ENCODE data around the gene TYRO3.
"Not testable (repeated sequence)": the region's sequence is repeated elsewhere in the genome, so short reads cannot be mapped to it uniquely, and the experiment has no call there.

Gene TYRO3

DNA sequence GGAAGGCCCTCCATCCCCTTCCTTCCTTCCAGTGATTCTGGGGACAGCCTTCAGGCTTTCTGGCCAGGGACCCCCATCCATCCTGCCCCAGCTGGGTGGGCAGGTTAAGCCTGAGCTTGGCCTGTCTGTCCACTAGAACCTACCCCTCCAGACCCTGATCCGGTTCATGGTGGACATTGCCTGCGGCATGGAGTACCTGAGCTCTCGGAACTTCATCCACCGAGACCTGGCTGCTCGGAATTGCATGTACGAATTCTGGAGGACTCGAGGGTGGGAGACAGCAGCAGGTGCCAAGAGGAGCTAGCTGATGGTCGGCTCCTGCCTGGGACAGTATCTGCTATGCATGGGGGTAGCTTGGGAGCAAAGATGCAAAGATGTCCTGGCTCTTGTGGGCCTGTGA lies 13.9 kb downstream of the TYRO3 start:
- no peak overlapping the region for H3K4me3 ChIP-seq (ENCODE audit: low read depth, low read length)

DNA sequence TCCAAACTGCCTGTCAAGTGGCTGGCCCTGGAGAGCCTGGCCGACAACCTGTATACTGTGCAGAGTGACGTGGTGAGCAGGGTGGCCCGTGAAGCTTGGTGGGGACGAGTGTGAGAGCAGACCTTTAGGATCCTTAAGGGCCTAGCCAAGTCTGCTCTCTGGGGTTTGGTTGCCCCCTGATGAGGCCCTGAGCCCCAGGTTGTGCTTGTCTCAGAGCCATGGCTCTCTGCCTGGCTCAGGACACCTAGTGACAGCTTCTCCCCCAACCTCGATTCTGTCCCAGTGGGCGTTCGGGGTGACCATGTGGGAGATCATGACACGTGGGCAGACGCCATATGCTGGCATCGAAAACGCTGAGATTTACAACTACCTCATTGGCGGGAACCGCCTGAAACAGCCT lies 14.4 kb downstream of the TYRO3 start:
- H3K4me3 ChIP-seq (ENCODE audit: low read depth, low read length): no peak overlapping the region

DNA sequence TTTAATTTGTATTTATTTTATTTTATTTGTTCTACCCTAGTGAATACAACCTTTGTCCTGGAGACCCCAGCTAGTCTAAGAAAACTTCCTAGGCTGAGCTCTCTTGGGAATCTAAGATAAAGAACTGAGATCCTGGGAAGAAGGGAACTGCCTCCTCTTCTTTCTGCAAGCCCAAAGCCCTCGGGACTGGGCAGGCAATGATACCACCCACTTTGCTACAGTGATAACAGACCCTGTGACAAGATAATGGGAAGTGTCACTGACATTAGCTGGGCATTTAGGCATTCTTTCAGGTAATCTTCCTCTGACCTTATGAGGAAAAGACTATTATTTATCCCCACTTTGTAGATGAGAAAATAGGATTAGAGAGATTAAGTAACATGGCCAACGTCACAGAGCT lies 15.1 kb downstream of the TYRO3 start:
- H3K4me3 ChIP-seq (ENCODE audit: low read depth, low read length): no peak overlapping the region

DNA sequence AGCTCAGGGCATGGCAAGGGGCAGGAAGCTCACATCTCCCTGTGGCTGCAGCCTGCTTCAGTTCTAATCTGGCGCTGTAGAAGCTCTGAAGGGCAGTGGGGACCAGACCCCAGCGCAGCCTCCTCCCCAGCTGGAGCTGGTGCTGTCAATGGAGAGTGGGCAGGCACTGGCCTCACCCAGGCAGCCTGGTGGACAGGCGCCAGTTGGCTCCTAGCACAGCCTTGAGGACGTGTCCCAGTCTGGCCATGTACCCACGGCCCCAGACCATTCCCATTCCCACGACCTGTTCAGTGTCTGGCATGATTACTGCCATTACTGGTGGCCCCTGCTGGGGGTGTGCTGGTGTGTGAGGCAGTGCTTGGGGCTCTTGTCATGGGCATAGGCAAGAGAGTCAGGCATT lies 16.3 kb downstream of the TYRO3 start:
- no peak overlapping the region for H3K4me3 ChIP-seq (ENCODE audit: low read depth, low read length)

DNA sequence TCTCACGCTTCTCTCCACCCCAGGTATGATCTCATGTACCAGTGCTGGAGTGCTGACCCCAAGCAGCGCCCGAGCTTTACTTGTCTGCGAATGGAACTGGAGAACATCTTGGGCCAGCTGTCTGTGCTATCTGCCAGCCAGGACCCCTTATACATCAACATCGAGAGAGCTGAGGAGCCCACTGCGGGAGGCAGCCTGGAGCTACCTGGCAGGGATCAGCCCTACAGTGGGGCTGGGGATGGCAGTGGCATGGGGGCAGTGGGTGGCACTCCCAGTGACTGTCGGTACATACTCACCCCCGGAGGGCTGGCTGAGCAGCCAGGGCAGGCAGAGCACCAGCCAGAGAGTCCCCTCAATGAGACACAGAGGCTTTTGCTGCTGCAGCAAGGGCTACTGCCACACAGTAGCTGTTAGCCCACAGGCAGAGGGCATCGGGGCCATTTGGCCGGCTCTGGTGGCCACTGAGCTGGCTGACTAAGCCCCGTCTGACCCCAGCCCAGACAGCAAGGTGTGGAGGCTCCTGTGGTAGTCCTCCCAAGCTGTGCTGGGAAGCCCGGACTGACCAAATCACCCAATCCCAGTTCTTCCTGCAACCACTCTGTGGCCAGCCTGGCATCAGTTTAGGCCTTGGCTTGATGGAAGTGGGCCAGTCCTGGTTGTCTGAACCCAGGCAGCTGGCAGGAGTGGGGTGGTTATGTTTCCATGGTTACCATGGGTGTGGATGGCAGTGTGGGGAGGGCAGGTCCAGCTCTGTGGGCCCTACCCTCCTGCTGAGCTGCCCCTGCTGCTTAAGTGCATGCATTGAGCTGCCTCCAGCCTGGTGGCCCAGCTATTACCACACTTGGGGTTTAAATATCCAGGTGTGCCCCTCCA lies 19.1 kb downstream of the TYRO3 start:
- H3K4me3 ChIP-seq (ENCODE audit: low read depth, low read length): no peak overlapping the region

DNA sequence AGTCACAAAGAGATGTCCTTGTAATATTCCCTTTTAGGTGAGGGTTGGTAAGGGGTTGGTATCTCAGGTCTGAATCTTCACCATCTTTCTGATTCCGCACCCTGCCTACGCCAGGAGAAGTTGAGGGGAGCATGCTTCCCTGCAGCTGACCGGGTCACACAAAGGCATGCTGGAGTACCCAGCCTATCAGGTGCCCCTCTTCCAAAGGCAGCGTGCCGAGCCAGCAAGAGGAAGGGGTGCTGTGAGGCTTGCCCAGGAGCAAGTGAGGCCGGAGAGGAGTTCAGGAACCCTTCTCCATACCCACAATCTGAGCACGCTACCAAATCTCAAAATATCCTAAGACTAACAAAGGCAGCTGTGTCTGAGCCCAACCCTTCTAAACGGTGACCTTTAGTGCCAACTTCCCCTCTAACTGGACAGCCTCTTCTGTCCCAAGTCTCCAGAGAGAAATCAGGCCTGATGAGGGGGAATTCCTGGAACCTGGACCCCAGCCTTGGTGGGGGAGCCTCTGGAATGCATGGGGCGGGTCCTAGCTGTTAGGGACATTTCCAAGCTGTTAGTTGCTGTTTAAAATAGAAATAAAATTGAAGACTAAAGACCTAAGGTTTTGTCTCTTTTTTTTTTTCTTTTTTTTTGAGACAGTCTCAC lies 19.8 kb downstream of the TYRO3 start:
- no peak overlapping the region for H3K4me3 ChIP-seq (ENCODE audit: low read depth, low read length)

DNA sequence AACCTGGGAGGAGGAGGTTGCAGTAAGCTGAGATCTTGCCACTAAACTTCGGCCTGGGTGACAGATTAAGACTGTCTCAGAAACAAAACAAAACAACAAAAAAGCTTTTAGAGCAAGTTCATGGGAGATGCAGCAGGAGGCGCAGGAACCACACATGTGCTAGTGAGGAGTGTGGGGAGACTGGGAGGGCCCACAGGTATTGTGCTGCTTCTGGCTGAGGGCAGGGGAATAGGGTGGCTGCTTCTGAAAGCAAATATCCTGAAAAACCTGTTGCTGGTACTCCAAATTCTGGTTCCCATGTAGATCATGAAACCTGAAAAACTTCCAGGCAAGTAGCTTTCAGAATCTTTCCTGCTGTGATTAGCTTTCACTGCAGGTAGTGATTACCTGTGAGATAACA lies 22.1 kb downstream of the TYRO3 start:
- no peak overlapping the region for H3K4me3 ChIP-seq (ENCODE audit: low read depth, low read length)

DNA sequence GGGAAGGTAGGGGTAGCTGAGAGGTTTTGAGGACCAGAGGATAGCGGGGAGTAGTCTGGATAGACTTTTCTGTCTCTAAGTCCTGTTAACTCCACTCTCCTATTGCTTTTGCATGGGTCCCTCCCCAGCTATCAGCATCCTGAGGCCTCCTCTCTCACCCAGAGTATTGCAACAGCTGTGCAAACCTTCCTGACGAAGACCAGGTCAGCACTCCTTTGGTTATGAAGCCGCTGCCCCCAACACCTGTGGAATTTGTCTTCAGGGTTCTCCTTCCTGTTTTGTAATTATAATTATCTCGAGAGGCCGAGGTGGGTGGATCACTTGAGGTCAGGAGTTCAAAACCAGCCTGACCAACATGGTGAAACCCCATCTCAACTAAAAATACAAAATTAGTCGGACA lies 24.8 kb downstream of the TYRO3 start:
- H3K4me3 ChIP-seq (ENCODE audit: low read depth, low read length): no peak overlapping the region

DNA sequence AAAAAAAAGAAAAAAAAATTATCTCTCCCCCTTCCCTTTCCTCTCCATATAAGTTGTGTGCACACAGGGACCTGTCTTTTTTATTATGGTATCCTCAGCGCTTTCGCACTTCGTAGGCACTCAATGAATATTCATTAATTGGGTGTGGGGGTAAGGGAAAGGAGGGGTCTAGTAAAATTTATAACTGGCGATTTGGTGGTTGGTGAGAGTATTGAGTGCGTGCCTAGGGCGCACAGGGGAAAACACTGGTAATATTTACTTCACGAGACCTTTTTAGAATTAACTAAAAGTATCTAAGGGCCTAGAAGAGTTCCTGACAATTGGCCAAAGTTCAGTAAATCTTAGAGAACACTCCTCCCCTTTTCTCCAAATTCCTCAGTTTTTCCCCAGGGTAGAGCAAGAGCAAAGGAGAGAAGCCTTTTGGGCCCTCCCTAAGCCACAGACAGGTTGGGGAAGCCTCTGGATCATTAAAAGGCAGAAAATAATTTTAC lies 25.7 kb downstream of the TYRO3 start:
- H3K4me3 ChIP-seq (ENCODE audit: low read depth, low read length): no peak overlapping the region

DNA sequence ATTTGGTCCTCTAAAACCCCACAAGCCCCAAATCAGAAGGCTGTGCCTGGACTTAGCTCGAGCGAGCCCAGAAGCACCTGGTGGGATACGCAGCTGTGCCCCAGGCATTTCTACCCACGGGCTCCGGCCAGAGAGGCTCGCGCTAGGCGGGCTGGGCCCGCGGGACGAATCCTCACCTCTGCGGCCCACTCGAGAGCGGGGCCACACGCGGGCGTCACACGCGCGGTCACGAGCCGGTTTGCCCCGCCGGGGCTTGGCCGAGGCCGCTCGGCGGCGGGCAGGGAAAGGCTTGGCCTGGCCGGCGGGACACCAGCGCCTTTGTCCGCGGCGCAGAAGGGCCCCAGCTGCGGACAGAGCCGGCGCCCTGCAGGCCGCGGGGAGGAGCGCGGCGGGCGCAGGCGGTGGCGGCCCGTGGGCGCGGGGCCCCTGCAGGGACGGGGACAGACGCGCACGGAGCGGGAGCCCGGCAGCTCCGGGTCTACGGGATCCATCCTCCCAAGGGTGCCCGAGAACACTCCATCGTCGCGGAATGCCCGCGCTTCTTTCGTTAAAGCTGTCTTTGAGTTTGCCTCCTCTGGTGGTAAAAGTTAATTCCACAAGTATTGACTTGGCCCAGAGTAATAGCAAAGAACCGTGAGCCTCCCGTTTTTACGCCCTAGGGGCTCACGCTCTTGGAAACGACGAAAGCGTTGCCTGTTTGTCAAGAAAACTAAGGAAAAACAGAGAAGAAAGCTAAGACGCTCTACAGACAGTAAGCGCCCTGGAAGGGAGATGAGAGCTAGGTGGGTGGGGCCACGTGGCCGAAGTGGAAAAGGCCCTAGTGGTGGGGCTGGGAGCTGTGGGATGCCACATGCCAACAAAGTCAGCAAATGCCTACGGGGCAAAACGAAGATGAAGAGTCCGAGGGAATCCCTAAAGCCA lies 26.4 kb downstream of the TYRO3 start:
- peak overlapping the region; percentile 24 for H3K4me3 ChIP-seq (ENCODE audit: low read depth, low read length)

DNA sequence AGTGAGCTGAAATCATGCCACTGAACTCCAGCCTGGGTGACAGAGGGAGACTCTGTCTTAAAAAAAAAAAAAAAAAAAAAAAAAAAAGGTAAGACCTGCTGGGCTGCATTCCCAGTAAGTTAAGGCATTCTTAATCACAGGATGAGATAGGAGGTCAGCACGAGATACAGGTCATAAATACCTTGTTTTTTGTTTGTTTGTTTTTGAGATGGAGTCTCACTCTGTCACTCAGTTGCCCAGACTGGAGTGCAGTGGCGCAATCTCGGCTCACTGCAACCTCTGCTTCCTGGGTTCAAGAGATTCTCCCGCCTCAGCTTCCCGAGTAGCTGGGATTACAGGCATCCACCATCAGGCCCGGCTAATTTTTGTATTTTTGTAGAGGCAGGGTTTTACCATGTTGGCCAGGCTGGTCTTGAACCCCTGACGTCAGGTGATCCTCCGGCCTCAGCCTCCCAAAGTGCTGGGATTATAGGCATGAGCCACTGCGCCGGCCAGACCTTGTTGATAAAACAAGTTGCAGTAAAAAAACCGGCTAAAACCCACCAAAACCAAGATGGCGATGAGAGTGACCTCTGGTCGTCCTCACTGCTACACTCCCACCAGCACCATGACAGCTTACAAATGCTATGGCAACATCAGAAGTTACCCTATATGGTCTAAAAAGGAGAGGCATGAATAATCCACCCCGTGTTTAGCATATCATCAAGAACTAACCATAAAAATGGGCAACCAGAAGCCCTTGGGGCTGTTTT lies 27.7 kb downstream of the TYRO3 start:
- H3K4me3 ChIP-seq (ENCODE audit: low read depth, low read length): not testable (repeated sequence)

DNA sequence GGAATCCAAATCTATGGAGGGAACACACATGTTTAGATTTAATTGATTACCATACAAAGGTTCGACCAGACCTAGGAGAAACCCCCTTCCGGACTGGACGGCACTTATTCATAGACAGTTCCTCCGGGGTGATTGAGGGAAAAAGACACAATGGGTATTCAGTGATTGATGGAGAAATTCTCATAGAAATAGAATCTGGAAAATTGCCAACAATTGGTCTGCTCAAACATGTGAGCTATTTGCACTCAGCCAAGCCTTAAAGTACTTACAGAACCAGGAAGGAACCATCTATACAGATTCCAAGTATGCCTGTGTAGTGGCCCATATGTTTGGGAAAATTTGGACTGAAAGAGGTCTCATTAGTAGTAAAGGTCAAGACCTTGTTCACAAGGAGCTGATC lies 30.0 kb downstream of the TYRO3 start:
- H3K4me3 ChIP-seq (ENCODE audit: low read depth, low read length): not testable (repeated sequence)

DNA sequence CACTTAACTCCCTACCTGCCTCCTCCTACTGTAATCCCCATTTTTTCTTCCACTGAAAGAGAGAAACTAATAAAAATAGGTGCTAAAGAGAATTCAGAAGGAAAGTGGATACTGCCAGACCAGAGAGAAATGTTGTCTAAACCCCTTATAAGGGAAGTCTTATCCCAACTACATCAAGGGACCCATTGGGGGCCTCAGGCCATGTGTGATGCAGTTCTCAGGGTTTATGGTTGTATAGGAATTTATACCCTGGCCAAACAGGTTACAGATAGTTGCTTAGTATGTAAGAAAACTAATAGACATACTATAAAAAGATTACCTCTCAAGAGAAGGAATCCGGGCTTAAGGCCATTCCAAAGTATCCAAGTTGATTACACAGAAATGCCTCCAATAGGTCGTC lies 30.6 kb downstream of the TYRO3 start:
- H3K4me3 ChIP-seq (ENCODE audit: low read depth, low read length): not testable (repeated sequence)

DNA sequence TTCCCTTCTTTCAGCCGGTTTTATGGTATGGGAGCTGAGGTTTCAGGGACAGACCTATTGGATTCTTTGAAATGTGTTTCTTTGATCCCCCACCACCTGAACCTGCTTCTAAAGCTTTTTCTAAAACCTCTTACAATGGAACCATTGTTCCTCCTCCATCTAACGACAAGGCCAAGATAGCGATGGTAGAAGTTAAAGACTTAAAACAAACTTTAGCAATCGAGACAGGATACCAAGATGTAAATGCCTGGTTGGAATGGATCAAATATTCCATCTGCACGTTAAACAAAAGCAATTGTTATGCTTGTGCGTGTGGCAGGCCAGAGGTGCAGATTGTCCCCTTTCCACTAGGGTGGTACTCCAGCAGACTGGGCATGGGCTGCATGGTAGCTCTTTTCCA lies 32.2 kb downstream of the TYRO3 start:
- not testable (repeated sequence) for H3K4me3 ChIP-seq (ENCODE audit: low read depth, low read length)

DNA sequence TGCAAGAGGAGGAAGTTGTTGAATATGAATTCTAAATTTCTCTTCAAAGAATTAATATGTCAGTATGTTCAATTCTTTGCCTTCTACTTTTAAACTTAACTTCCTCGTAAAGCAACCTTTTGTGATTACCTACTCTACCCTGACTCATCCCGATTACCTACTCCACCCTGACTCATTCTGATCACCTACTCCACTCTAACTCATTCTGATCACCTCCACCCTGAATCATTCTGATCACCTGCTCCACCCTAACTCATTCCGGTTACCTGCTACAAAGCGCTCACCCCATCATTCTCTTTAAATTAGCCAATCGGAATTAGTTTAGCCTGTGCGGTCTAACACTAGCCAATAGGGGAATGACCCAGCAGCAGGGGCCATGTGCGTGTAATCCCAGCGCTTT lies 33.7 kb downstream of the TYRO3 start:
- not testable (repeated sequence) for H3K4me3 ChIP-seq (ENCODE audit: low read depth, low read length)

DNA sequence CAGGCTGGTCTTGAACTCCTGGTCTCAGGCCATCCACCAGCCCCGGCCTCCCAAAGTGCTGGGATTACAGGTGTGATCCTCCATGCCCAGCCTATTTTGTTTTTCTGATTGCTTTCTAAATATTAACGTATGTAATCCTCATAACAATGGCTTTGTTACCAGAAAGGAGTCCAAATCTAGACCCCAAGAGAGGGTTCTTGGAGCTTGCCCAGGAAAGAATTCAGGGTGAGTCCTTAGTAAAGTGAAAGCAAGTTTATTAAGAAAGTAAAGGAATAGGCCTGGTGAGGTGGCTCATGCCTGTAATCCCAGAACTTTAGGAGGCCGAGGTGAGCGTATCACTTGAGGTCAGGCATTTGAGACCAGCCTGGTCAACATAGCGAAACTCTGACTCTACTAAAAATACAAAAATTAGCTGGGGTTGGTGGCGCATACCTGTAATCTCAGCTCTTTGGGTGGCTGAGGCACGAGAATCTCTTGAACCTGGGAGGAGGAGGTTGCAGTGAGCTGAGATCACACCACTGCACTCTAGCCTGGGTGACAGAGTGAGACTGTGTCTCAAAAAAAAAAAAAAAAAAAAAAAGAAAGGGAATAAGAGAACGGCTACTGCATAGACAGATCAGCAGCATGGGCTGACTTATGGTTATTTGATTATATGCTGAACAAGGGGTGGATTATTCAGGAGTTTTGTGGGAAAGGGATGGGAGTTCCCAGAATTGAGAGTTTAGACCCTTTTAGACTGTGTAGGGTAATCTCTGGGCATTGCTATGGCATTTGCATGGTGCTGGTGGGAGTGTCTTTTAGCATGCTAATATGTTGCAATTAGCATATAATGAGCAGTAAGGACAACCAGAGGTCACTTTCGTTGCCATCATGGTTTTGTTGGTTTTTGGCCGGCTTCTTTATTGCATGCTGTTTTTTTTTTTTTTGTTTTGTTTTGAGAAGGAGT lies 36.1 kb downstream of the TYRO3 start:
- H3K4me3 ChIP-seq (ENCODE audit: low read depth, low read length): no peak overlapping the region

DNA sequence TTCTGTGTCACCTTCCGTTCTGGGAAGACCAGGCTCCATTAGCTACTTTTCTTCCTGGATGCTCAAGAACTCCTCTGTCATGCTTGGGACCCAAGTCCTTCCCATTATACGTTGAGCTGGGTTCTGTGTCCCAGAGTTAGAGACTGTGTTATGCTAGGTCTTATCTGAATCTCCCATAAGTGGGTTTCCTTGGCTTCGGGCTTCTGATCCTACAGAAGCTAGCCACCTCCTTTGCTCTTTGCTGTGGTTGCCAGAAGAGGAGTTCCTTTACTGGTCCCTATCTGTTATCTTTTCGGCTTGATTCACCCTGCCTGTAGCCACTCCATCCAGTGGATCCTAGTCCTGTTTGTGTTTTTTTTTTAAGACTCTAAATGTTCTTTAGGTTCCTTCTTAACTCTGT lies 38.0 kb downstream of the TYRO3 start:
- H3K4me3 ChIP-seq (ENCODE audit: low read depth, low read length): no peak overlapping the region

DNA sequence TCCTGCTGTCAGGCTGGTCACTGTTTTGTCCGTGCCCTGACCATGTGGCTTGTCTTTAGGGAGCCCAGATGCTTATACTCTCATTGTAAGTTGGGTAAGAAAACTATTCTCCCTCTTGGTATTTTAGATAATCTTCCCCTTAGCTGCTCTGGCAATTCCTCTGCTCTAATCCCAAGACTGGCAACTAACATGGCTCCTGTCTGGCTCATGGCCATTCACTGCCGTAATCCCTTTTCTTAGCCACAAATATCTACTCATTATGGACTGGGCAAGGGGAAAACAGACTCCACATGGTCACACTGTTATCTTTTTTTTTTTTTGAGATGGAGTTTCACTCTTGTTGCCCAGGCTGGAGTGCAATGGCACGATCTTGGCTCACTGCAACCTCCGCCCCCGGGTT lies 38.8 kb downstream of the TYRO3 start:
- H3K4me3 ChIP-seq (ENCODE audit: low read depth, low read length): no peak overlapping the region

DNA sequence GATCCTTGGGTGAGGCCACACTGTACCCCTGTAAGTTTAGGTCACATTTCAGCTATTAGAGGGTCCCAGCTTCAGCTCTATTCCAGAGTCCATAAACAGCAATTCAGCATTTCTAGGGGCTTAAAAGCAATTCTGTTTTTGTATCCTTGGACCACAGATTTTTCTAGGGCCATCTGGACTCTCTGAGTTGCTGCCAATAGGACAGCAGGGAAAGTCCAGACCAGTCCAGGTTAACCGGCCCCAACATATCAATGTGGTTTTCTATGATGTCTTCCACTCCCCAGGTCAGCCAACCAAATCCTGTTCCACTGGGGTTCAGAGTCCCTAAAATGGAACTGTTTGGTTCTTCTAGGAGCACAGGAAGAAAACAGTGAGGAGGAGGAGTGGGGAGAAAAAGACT lies 40.0 kb downstream of the TYRO3 start:
- no peak overlapping the region for H3K4me3 ChIP-seq (ENCODE audit: low read depth, low read length)
